ENCODE measurements around the gene OR3A3.

The OR3A3 gene

DNA sequence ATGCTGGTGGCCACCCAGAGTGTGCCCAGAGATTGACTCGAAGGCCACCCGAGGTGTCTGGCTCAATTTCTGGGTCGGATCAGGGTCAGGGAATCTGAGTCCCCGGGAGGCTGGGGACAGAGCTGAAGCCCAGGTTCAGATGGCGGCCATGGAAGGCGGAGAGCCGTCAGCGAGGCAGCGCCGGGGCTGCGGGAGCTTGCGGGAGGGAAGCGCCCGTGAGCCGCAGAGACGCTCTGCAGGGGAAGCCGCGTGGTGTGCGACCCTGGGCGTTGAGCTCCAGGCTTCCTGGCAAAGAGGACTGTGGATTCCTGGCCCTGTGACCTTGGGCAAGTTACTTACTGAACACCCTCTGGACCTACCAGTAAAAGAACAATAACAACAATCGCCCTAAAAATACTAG is 61.0 kb downstream of the OR3A3 start:
- no peaks in the 10 kb centered on the region for H3K79me2 ChIP-seq (ENCODE audit: low read length)
- no peaks in the 10 kb centered on the region for H3K9me2 ChIP-seq (replicated peaks; ENCODE audit: insufficient read depth, low read length)
- H3K4me1 ChIP-seq (ENCODE audit: low read length), result no peaks in the 10 kb centered on the region
- H3K4me2 ChIP-seq (ENCODE audit: low read depth, low read length), result no peak overlapping the region
- H3K27ac ChIP-seq (ENCODE audit: low read length), result no peak overlapping the region
- no peaks in the 10 kb centered on the region for H3K9me3 ChIP-seq (replicated peaks; ENCODE audit: insufficient read depth, low read length)
- H2AFZ ChIP-seq (ENCODE audit: low read length), result no peak overlapping the region
- H3F3A ChIP-seq (ENCODE audit: insufficient read depth, low read length), result no peaks in the 10 kb centered on the region
- no peaks in the 10 kb centered on the region for H3K27me3 ChIP-seq (replicated peaks; ENCODE audit: insufficient read depth, low read length)
- TF ChIP-seq EZH2 (optimal IDR thresholded peaks at IDR 0.05; ENCODE audit: low read depth, low read length) (no peak), EZH2phosphoT487 (IDR thresholded peaks at IDR 0.05; ENCODE audit: low read length) (no peak)
- TF ChIP-seq, protein P1, sequence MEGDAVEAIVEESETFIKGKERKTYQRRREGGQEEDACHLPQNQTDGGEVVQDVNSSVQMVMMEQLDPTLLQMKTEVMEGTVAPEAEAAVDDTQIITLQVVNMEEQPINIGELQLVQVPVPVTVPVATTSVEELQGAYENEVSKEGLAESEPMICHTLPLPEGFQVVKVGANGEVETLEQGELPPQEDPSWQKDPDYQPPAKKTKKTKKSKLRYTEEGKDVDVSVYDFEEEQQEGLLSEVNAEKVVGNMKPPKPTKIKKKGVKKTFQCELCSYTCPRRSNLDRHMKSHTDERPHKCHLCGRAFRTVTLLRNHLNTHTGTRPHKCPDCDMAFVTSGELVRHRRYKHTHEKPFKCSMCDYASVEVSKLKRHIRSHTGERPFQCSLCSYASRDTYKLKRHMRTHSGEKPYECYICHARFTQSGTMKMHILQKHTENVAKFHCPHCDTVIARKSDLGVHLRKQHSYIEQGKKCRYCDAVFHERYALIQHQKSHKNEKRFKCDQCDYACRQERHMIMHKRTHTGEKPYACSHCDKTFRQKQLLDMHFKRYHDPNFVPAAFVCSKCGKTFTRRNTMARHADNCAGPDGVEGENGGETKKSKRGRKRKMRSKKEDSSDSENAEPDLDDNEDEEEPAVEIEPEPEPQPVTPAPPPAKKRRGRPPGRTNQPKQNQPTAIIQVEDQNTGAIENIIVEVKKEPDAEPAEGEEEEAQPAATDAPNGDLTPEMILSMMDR (IDR thresholded peaks at IDR 0.05; ENCODE audit: low read length), result no peak
- H3K4me3 ChIP-seq (ENCODE audit: low read length), result no peak overlapping the region
- no peak for DNase-seq
- no peaks in the 10 kb centered on the region for H3K36me3 ChIP-seq (replicated peaks; ENCODE audit: insufficient read depth, low read length)
- H4K20me1 ChIP-seq (ENCODE audit: insufficient read depth, low read length), result no peaks in the 10 kb centered on the region
- H3K9ac ChIP-seq (ENCODE audit: low read length), result no peak overlapping the region

All from MM.1S (cell line).